ENCODE measurements around the gene OSGEPL1. TPM values are rescaled to one million over a fixed set of nuclear protein-coding genes. Genes with fewer than 3 reads are reported as not detected.

The OSGEPL1 gene
- total RNA-seq: 29.6 TPM

GRCh38 chr2:189762551-189763298 lies at the start of gene OSGEPL1:
Gene OSGEPL1, minus strand, starts transcription at chr2:189762792. Its CDS starts 1,152 bp downstream, at chr2:189761640.

DNA sequence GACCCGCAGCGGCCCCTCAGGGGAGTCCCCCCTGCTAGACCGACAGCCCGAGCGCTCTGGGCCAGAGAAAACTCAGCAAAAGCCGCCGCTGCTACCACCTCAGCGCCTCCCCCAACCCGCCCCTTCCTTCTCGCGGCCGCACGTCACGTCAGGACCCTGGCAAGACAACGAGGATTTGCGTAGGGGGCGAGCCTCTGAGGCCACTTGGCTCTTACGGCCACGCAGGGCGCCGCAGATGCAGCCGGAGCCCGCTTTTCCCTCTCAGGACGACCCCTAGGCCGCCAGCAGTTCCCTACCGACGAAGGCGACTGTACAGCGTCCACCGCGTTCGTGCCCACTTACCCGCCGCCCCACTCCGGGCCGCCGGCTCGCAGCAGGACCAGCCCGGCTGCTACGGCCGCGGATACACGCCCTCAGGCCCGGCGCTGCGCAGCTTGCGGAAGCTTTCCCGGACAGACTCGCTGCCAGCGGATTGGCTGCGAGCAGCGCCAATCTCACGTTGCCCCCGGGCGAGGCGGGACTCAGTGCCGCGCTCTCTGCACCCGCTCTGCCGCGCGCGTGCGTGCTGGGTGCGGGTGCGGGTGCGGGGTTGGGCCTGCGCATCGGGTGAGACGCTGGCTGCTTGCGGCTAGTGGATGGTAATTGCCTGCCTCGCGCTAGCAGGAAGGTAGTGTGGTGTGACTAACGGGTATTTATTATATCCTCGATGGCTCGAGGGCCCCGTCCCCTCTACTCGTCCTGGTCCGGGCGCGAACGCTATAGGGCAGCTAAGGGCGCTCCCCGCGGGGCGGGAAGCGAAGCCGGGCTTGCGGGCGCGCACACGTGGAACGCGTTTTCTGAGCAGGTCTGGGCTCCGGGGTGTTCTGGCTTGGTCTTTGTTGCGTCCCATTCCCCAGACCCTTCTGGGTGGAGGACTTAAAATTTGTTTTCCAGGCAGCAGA lies 21.6 kb upstream of the OSGEPL1 start, which contains the start of the genes ORMDL1 and PMS1:
Gene ORMDL1, minus strand, starts transcription at position 413 of the 941 bp plus-strand sequence. CDS start 1,744 bp downstream, outside the sequence.
Gene PMS1, plus strand, starts transcription at position 524 of the 941 bp plus-strand sequence. CDS start 7,360 bp downstream, outside the sequence.

Other genes with a start within 250 kb of the OSGEPL1 start
- 129 TPM for gene SLC40A1, start 182.0 kb downstream of the OSGEPL1 start, total RNA-seq
- 103 TPM for gene ASNSD1, start 101.3 kb downstream of the OSGEPL1 start, total RNA-seq
- gene ANKAR, start 88.1 kb downstream of the OSGEPL1 start, total RNA-seq: 37.9 TPM
- 175 TPM for gene ORMDL1, start 21.5 kb upstream of the OSGEPL1 start, total RNA-seq
- gene PMS1, start 21.7 kb upstream of the OSGEPL1 start, total RNA-seq: 47.7 TPM

Data from camera-type eye (tissue), 1 donor.